HepG2 (cell line): Measurements from ENCODE around the gene TMEM231. TPM values are rescaled to one million over a fixed set of nuclear protein-coding genes. Genes with fewer than 3 reads are reported as not detected.

Source experiments
- ESRRA ChIP-seq: sonication (generic); formaldehyde crosslinking; IDR thresholded peaks from 2 replicates; pipeline ENCODE4 v1.5.1; 2020; ENCODE audit warnings: mild to moderate bottlenecking, low read depth, missing genetic modification reagents
- GABPA ChIP-seq, 2 experiments: IDR thresholded peaks; 2 replicates each; pipeline ENCODE4 v1.6.1; 2011 to 2016; ENCODE audit warnings: low read depth in 2 of 2, low read length in 1 of 2, missing biosample characterization in 1 of 2, missing genetic modification characterization in 1 of 2
- GMEB2 ChIP-seq: IDR thresholded peaks from 2 replicates; pipeline ENCODE4 v1.6.1; 2016; ENCODE audit warnings: missing biosample characterization, missing genetic modification reagents, low read depth
- HMGXB3 ChIP-seq: sonication (generic); formaldehyde crosslinking; IDR thresholded peaks from 2 replicates; pipeline ENCODE4 v1.4.0; 2020; ENCODE audit warnings: missing genetic modification reagents, borderline replicate concordance
- KLF15 ChIP-seq: sonication (generic); formaldehyde crosslinking; IDR thresholded peaks from 2 replicates; pipeline ENCODE4 v1.8.1; 2023; ENCODE audit warnings: borderline replicate concordance, mild to moderate bottlenecking, inconsistent platforms, missing genetic modification reagents, mixed read lengths
- MEIS1 ChIP-seq: sonication (generic); formaldehyde crosslinking; IDR thresholded peaks from 2 replicates; pipeline ENCODE4 v1.9.0; 2021; ENCODE audit warnings: mild to moderate bottlenecking, missing genetic modification reagents, moderate library complexity, borderline replicate concordance
- NFAT5 ChIP-seq: sonication (generic); formaldehyde crosslinking; IDR thresholded peaks from 2 replicates; pipeline ENCODE4 v1.4.0; 2020; ENCODE audit warnings: missing genetic modification reagents
- NR2F6 ChIP-seq, 2 experiments: IDR thresholded peaks; 2 replicates each; pipeline ENCODE4 v1.6.1; 2016; ENCODE audit warnings: antibody characterized with exemption in 1 of 2, mild to moderate bottlenecking in 1 of 2
- TOE1 ChIP-seq: sonication (generic); formaldehyde crosslinking; IDR thresholded peaks from 2 replicates; pipeline ENCODE4 v1.4.0; 2020; ENCODE audit warnings: mild to moderate bottlenecking, missing genetic modification reagents
- ZFYVE20 ChIP-seq: sonication (generic); formaldehyde crosslinking; IDR thresholded peaks from 2 replicates; pipeline ENCODE4 v1.8.0; 2023; ENCODE audit warnings: low read depth, mild to moderate bottlenecking, moderate library complexity, missing genetic modification reagents, borderline replicate concordance
- ZMAT5 ChIP-seq: sonication (generic); formaldehyde crosslinking; IDR thresholded peaks from 2 replicates; pipeline ENCODE4 v1.5.0; 2020; ENCODE audit warnings: mild to moderate bottlenecking, low read depth, missing genetic modification reagents, borderline replicate concordance
- ZNF337 ChIP-seq: sonication (generic); formaldehyde crosslinking; IDR thresholded peaks from 2 replicates; pipeline ENCODE4 v1.5.1; 2020; ENCODE audit warnings: missing genetic modification reagents, low read depth, mild to moderate bottlenecking, borderline replicate concordance
- ZNF543 ChIP-seq: sonication (generic); formaldehyde crosslinking; IDR thresholded peaks from 2 replicates; pipeline ENCODE4 v1.4.0; 2020; ENCODE audit warnings: mild to moderate bottlenecking, missing genetic modification reagents
- ZNF784 ChIP-seq: sonication (generic); formaldehyde crosslinking; IDR thresholded peaks from 2 replicates; pipeline ENCODE4 v1.5.1; 2020; ENCODE audit warnings: missing genetic modification reagents, mild to moderate bottlenecking, borderline replicate concordance
- polyA plus RNA-seq, 8 experiments: library from polyadenylated mRNA; depleted of rRNA in 3 of 8; stranded (reverse) in 7 of 8; unstranded in 1 of 8; fragments of >200 nt; fragmentation: Illumina TruSeq in 4 of 8; extraction: Trizol in 4 of 8; gene quantifications; 2 replicates each; pipeline versions ENCODE4 v1.2.1 to v1.2.3, GENCODE V29; 2011 to 2016; ENCODE audit warnings: low read depth in 4 of 8, missing spikeins in 1 of 8, mixed read lengths in 1 of 8; ENCODE audit not compliant: insufficient read depth in 1 of 8
- total RNA-seq, 5 experiments: library from RNA; depleted of rRNA; stranded (reverse); fragments of >200 nt; fragmentation: Illumina TruSeq; extraction: Trizol; gene quantifications; 2 replicates each; pipeline ENCODE4 v1.2.3, GENCODE V29; 2016; ENCODE audit warnings: low read depth in 1 of 5

Gene TMEM231
- total and polyA plus RNA-seq, 2 of the 13 experiments (the other 11 are each of a cell fraction or from before 2014, with no cell fraction given) = 3.5 to 7.4 TPM

- TF ChIP-seq GMEB2 (CRISPR knock-in tag) = no peak
- TF ChIP-seq ZMAT5 (CRISPR knock-in tag) = no peak
- TF ChIP-seq KLF15 (CRISPR knock-in tag) = 0 out of 2 replicates have a peak, but pooled peaks have one; percentile 47
- no peak for TF ChIP-seq GABPA (IDR thresholded peaks at IDR 0.05; ENCODE audit: low read depth, low read length)
- TF ChIP-seq GABPA (CRISPR knock-in tag; IDR thresholded peaks at IDR 0.05; ENCODE audit: low read depth) = no peak
- TF ChIP-seq HMGXB3 (CRISPR knock-in tag) = peak; percentile 96
- 0 out of 2 replicates have a peak, but pooled peaks have one; percentile 71 for TF ChIP-seq ZNF543 (CRISPR knock-in tag)
- TF ChIP-seq MEIS1 (CRISPR knock-in tag) = peak; percentile 79
- TF ChIP-seq ESRRA = peak; percentile 37; the same call in 1 of the 2 replicates
- peak; percentile 64; the same call in 1 of the 2 replicates for TF ChIP-seq ZNF337 (CRISPR knock-in tag)
- TF ChIP-seq TOE1 (CRISPR knock-in tag) = 0 out of 2 replicates have a peak, but pooled peaks have one; percentile 53
- TF ChIP-seq NR2F6 (IDR thresholded peaks at IDR 0.05) = no peak
- peak; percentile 11; the same call in 1 of the 2 replicates for TF ChIP-seq NR2F6 (CRISPR knock-in tag; IDR thresholded peaks at IDR 0.05)
- 0 out of 2 replicates have a peak, but pooled peaks have one; percentile 73 for TF ChIP-seq ZNF784 (CRISPR knock-in tag)
- TF ChIP-seq NFAT5 (CRISPR knock-in tag) = no peak
- TF ChIP-seq ZFYVE20 (CRISPR knock-in tag) = peak; percentile 70; the same call in 1 of the 2 replicates
Observed at GRCh38 chr16:75555707-75556430, at the start of gene TMEM231 (continued).
